ENCODE data around the gene CCDC6. TPM values are rescaled to one million over a fixed set of nuclear protein-coding genes. Genes with fewer than 3 reads are reported as not detected.
"Not testable (repeated sequence)": the region's sequence is repeated elsewhere in the genome, so short reads cannot be mapped to it uniquely, and the experiment has no call there.

The CCDC6 gene
- 10 to 100 TPM; 21.6 to 22.1 TPM for total RNA-seq
- polyA plus RNA-seq (2013, experiment 1 of 2) = 13.0 TPM
- 17.4 TPM for polyA plus RNA-seq (2013, experiment 2 of 2)
- total RNA-seq = 26.8 to 136 (median 49.5) reads per million in 172 experiments

- Mint-ChIP-seq H3K4me3 (peak within 1 kb of the TSS; percentile 91), H3K4me1 (ENCODE audit: low read depth) (peaks cover 62% of the 10 kb centered on the region), H3K27me3 (no peaks in the 10 kb centered on the region), H3K27ac (peak within 1 kb of the TSS; percentile 89), H3K9me3 (no peaks in the 10 kb centered on the region), H3K36me3 (ENCODE audit: low read depth) (peaks cover 16% of the 10 kb centered on the region)
- CTCF ChIA-PET = interaction anchor here (0.6 to 2.3 kb wide), 17 partner anchors 9 to 1638 kb away, joined by 3 to 26 read pairs (median 4); partner anchors contain the start of genes CISD1, IPMK and TFAM
- ATAC-seq (ENCODE audit: poor library complexity) = peak; percentile 89
- Histone ChIP-seq H3K4me1 (ENCODE audit: insufficient read depth, low read length) (peaks cover 39% of the 10 kb centered on the region), H3K27me3 (ENCODE audit: control insufficient read depth in 1 of 2, insufficient read depth in 2 of 2, low read length in 2 of 2) (no peaks in the 10 kb centered on the region), H3K36me3 (ENCODE audit: insufficient read depth, low read length) (no peaks in the 10 kb centered on the region), H3K4me3 (ENCODE audit: low read length) (peak within 1 kb of the TSS; percentile 86), H3K9me3 (ENCODE audit: control insufficient read depth in 1 of 2, insufficient read depth in 1 of 2, low read length in 2 of 2) (no peaks in the 10 kb centered on the region), H3K27ac (ENCODE audit: low read depth in 1 of 2, low read length in 2 of 2) (peak within 1 kb of the TSS; percentile 68 to 83)
- intact Hi-C loops (cut with DNase I, micrococcal nuclease) = loop anchor here (1.0 to 10.0 kb wide), 7 partner anchors 39 to 1988 kb away; partner anchors contain the start of genes CDK1 (in 2 of the 2), CISD1 (in 1 of the 2) and IPMK (in 1 of the 2)
- POLR2A ChIA-PET = interaction anchor here (0.6 to 3.6 kb wide), 12 partner anchors 18 to 1996 kb away, joined by 3 to 30 read pairs (median 4); partner anchors contain the start of genes IPMK and TFAM
- DNase-seq = peak; percentile 85 to 96 (median 92)
- TF ChIP-seq, protein P1, sequence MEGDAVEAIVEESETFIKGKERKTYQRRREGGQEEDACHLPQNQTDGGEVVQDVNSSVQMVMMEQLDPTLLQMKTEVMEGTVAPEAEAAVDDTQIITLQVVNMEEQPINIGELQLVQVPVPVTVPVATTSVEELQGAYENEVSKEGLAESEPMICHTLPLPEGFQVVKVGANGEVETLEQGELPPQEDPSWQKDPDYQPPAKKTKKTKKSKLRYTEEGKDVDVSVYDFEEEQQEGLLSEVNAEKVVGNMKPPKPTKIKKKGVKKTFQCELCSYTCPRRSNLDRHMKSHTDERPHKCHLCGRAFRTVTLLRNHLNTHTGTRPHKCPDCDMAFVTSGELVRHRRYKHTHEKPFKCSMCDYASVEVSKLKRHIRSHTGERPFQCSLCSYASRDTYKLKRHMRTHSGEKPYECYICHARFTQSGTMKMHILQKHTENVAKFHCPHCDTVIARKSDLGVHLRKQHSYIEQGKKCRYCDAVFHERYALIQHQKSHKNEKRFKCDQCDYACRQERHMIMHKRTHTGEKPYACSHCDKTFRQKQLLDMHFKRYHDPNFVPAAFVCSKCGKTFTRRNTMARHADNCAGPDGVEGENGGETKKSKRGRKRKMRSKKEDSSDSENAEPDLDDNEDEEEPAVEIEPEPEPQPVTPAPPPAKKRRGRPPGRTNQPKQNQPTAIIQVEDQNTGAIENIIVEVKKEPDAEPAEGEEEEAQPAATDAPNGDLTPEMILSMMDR (IDR thresholded peaks at IDR 0.05) = peak; percentile 83
These were observed at the start of gene CCDC6 for GRCh38 chr10:59906417-59907202. Gene CCDC6 (minus strand): TSS chr10:59906556. CDS start chr10:59906424, 132 bp downstream.

DNA sequence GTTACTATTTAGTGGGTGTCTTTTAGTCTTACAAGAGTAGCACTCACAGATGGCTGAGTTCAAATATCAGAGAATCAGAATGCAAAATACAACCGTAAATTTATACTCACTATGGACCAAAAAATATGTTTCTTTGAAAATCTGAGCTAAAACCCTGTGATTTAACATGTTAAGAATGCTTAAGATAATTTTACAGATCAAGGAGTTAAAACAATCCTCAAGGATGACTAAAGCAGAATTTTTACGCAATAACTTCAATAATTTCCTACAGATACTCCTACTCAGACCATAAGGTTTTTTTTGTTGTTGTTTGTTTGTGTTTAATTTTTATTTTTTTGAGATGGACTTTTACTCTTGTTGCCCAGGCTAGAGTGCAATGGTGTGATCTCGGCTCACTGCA, 47.9 kb upstream of the CCDC6 start:
- Histone ChIP-seq H3K36me3 (ENCODE audit: insufficient read depth, low read length) (no peaks in the 10 kb centered on the region), H3K4me3 (ENCODE audit: low read length) (no peak overlapping the region), H3K27me3 (ENCODE audit: control insufficient read depth in 1 of 2, insufficient read depth in 2 of 2, low read length in 2 of 2) (no peaks in the 10 kb centered on the region), H3K27ac (ENCODE audit: low read depth in 1 of 2, low read length in 2 of 2) (no peak overlapping the region), H3K4me1 (ENCODE audit: insufficient read depth, low read length) (no peaks in the 10 kb centered on the region), H3K9me3 (ENCODE audit: control insufficient read depth in 1 of 2, insufficient read depth in 1 of 2, low read length in 2 of 2) (no peaks in the 10 kb centered on the region)
- DNase-seq = no peak
- TF ChIP-seq, protein P1 (IDR thresholded peaks at IDR 0.05) = no peak
- H3K9me3 Mint-ChIP-seq = no peaks in the 10 kb centered on the region
- no peaks in the 10 kb centered on the region for H3K36me3 Mint-ChIP-seq (ENCODE audit: low read depth)
- H3K27me3 Mint-ChIP-seq = peaks cover 13% of the 10 kb centered on the region
- no peak overlapping the region for H3K27ac Mint-ChIP-seq
- POLR2A ChIA-PET = no interaction called here
- CTCF ChIA-PET = no interaction called here
- intact Hi-C loops (cut with DNase I, micrococcal nuclease) = no loop called here
- no peak for ATAC-seq (ENCODE audit: poor library complexity)
- no peak overlapping the region for H3K4me3 Mint-ChIP-seq
- H3K4me1 Mint-ChIP-seq (ENCODE audit: low read depth) = no peaks in the 10 kb centered on the region

DNA sequence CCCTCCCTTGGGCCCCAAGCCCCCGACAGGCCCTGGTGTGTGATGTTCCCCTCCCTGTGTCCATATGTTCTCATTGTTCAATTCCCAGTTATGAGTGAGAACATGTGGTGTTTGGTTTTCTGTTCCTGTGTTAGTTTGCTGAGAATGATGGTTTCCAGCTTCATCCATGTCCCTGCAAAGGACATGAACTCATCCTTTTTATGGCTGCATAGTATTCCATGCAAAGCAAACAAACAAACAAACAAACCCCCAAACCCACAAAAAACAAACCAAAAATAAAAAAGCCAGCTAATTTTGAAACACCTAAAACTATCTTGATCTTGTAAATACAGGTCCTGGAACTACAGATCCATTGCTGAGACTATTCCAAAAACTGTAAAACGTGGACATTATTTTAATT, 47.4 kb upstream of the CCDC6 start:
- intact Hi-C loops (cut with DNase I, micrococcal nuclease); H3K4me3 ChIP-seq (ENCODE audit: low read length); H3K4me1 Mint-ChIP-seq (ENCODE audit: low read depth); DNase-seq; H3K36me3 ChIP-seq (ENCODE audit: insufficient read depth, low read length); H3K27me3 ChIP-seq (ENCODE audit: control insufficient read depth in 1 of 2, insufficient read depth in 2 of 2, low read length in 2 of 2); H3K27me3 Mint-ChIP-seq; H3K4me1 ChIP-seq (ENCODE audit: insufficient read depth, low read length); ATAC-seq (ENCODE audit: poor library complexity); H3K4me3 Mint-ChIP-seq; H3K9me3 Mint-ChIP-seq; CTCF ChIA-PET; H3K27ac Mint-ChIP-seq; H3K27ac ChIP-seq (ENCODE audit: low read depth in 1 of 2, low read length in 2 of 2); POLR2A ChIA-PET; H3K36me3 Mint-ChIP-seq (ENCODE audit: low read depth); H3K9me3 ChIP-seq (ENCODE audit: control insufficient read depth in 1 of 2, insufficient read depth in 1 of 2, low read length in 2 of 2): not testable (repeated sequence)

Data from CD4-positive, alpha-beta T cell (primary cell).